Spleen (tissue), 7 donors: Measurements from ENCODE around the gene SENP3.

Source experiments
- CTCF ChIP-seq, 11 experiments: fragments of 200-600 bp in 7 of 11; fragments of 450-650 bp in 4 of 11; sonication (generic) in 4 of 11; IDR thresholded peaks in 8 of 11; conservative IDR thresholded peaks in 3 of 11; 1 replicate in 7 of 11; 2 replicates in 4 of 11; pipeline versions ENCODE4 v1.4.0 to v1.8.0; 2016 to 2021; ENCODE audit warnings: antibody characterized with exemption in 11 of 11, inconsistent platforms in 4 of 11, mild to moderate bottlenecking in 1 of 11
- POLR2A ChIP-seq, 3 donors: fragments of 450-650 bp; IDR thresholded peaks; one replicate each; pipeline ENCODE4 v1.5.1; 2017; ENCODE audit warnings: antibody characterized with exemption in 3 of 3, mild to moderate bottlenecking in 1 of 3
- POLR2AphosphoS5 ChIP-seq, 3 donors: sonication (generic); formaldehyde crosslinking; IDR thresholded peaks; one replicate each; pipeline ENCODE4 v1.5.1; 2017; ENCODE audit warnings: antibody characterized with exemption in 3 of 3
- donor health status: DM: no; HTN: no; CAD: no; lungs with moderate emphysema.
- donor health status: DM: no; HTN: no; CAD: no.
- donor health status: DM: no; HTN: no; CAD: no.

GRCh38 chr17:7588553-7589203 is 27.0 kb downstream of the SENP3 start:
- TF ChIP-seq CTCF (IDR thresholded peaks at IDR 0.05 in 8 of 11, conservative IDR thresholded peaks at IDR 0.05 in 3 of 11), result no peak
- no peak for TF ChIP-seq POLR2A (IDR thresholded peaks at IDR 0.05)
- TF ChIP-seq POLR2AphosphoS5 (IDR thresholded peaks at IDR 0.05), result no peak
